NT2/D1 (cell line): ENCODE data around the gene FBL.

Source experiments
- SUZ12 ChIP-seq: IDR thresholded peaks from 2 replicates; pipeline ENCODE4 v1.6.1; 2011; ENCODE audit not compliant: insufficient read length, insufficient read depth; ENCODE audit errors: extremely low read depth
- YY1 ChIP-seq: IDR thresholded peaks from 2 replicates; pipeline ENCODE4 v1.6.1; 2011; ENCODE audit not compliant: insufficient read length, insufficient read depth
- ZNF274 ChIP-seq: IDR thresholded peaks from 2 replicates; pipeline ENCODE4 v1.6.1; 2011; ENCODE audit warnings: mild to moderate bottlenecking, low read depth, low read length

DNA sequence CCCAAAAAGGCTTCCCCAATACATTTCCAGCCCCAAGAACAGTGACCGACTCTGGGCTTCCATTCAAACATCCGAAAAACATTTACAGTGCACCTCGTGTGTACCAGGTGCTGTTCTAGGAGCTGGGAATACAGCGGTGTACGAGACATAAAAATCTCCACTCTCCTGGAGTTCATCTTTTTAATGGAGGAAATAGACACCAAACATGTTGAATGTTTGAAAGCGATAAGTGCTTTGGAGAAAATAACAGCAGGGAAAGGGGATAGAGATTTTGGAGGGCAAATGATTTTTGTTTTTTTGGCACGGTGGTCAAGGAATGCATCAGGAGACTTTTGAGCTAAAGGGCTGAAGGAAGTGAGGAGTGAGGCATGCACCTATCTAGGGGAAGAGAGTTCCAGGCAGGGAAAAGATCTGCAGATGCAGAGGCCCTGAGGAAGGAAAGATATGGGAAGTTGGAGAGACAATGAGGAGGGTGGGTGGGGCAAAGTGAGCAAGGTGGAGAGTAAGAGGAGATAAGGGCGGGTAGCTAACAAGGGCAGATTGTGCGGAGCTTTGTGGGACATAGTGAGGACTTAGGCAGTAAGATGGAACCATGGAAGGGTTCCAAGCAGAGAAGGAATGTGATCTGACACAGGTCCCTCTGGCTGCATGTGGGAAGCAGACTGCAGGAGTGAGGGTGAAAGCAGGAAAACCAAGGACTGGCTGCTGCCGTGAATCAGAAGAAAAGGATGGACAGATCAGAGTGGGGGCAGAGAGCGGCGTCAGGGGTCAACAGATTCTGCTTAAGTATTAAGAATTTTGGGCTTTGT, 703 bp upstream of the FBL start:
- no peak for TF ChIP-seq YY1
- no peak for TF ChIP-seq SUZ12
- no peak for TF ChIP-seq ZNF274
